ENCODE measurements around the gene NME1. TPM values are rescaled to one million over a fixed set of nuclear protein-coding genes. Genes with fewer than 3 reads are reported as not detected.
"Not testable (repeated sequence)": the region's sequence is repeated elsewhere in the genome, so short reads cannot be mapped to it uniquely, and the experiment has no call there.

NME1 gene
- total RNA-seq, 1 donor from 2014 or later: 153 TPM

DNA sequence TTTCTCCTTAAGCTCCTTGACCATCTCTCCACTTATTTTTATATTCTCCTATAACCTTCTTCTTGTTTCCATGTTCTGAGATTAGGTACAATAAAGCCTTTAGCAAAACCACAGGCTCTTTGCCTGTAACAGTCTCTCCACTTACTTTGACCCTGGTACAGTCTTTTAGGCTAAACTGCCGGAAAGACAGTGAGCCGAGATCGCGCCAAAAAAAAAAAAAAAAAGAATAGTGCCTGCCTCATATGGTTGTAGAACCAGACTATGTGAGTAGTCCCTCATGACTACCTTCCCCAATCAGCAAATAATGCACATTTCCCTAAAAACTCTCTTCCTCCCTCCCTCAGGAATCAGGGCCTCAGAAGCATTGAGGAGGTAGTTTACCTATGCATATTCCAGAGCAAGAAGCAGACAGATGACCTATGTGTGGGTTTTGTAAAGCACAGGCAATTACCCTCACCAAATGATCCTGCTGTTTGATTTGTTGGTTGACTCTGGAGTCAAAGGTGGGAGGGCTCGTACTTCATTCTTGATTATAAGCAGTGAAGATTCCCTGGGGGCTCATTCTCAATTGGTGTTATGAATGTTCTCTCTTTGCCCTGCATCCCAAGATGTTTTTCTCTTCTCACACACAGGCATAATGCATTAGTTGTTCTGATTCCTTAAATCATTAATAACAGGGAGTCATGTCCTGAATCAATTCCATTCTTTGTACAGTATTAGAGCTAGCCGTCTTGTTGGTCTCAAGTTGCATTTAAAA, 8.9 kb upstream of the NME1 start:
- intact Hi-C loops (cut with micrococcal nuclease): no loop called here

DNA sequence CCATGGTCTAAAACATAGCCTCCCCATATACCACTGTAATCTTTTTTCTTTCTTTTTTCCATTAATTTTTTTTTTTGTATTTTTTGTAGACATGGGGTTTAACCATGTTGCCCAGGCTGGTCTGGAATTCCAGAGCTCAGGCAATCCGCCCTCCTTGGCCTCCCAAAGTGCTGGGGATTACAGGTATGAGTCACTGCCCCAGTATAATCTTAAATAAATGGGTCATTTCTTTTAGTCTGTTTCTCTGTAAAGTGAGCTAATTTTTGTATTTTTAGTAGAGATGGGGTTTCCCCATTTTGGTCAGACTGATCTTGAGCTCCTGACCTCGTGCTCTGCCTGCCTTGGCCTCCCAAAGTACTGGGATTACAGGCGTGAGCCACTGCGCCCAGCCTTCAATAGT, 5.7 kb upstream of the NME1 start:
- intact Hi-C loops (cut with micrococcal nuclease): no loop called here

DNA sequence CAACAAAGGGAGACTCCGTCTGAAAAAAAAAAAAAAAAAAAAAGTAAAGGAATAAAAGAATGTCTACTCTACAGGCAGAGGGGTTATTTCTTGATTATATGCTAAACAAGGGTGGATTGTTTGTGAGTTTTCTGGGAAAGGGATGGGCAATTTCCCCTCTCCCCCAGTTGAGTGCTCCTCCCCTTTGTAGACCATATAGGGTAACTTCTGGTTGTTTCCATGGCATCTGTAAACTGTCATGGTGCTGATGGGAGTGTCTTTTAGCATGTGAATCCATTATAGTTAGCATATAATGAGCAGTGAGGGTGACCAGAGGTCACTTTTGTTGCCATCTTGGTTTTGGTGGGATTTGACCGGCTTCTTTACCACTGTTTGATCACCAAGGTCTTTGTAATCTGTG, 4.2 kb upstream of the NME1 start:
- intact Hi-C loops (cut with micrococcal nuclease): no loop called here

DNA sequence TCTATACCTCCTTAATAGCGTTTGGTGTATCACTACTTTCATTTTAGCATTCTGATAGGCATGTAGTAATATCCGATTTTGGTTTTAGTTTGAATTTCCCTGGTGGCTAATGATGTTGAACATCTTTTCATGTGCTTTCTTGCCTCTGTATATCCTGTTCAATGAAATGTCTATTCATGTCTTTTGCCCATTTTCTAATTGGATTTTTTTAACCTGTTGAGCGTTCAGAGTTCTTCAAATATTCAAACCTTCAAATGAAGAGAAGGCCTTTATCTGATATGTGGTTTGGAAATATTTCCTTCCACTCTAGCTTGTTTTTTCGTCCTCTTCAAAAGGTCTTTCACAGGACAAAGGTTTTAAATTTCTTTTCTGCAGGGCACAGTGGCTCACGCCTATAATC, 2.4 kb upstream of the NME1 start:
- intact Hi-C loops (cut with micrococcal nuclease): no loop called here

DNA sequence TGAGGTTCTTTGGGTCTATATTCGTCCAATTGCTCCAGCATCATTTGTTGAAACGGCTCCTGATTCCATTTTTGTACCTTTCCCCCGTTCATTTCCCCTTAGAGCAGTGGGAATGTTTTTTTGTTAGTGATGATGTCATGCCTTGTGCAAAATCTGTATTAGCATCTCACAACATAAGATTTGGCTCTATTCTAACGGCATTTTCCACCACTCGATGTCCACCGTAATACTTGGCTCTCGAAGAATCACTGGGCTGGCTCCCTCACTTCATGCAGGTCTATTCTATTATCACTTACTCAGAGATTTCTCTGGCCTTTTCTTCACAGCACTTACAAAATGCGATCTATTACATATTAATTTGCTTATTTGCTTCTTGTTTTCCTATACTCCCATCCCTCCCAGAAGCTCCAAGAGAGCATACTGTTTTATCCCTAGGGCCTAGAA, 571 bp upstream of the NME1 start:
- intact Hi-C loops (cut with micrococcal nuclease): loop anchor here (1.0 to 2.0 kb wide), 14 partner anchors 14 to 605 kb away; partner anchors contain the start of genes MBTD1, NME2, SPATA20 and TOB1

DNA sequence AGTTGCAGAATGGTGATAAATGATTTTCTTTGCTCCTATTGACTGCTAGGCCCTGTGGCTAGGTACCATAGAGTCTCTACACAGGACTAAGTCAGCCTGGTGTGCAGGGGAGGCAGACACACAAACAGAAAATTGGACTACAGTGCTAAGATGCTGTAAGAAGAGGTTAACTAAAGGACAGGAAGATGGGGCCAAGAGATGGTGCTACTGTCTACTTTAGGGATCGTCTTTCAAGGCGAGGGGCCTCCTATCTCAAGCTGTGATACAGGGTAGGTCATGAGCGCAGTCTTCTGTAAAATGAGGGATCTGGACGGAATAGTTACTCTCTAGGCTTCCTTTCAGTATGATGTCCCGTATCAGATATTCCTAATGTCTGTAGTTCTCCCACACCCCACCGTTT, 817 bp downstream of the NME1 start:
- intact Hi-C loops (cut with micrococcal nuclease): no loop called here

DNA sequence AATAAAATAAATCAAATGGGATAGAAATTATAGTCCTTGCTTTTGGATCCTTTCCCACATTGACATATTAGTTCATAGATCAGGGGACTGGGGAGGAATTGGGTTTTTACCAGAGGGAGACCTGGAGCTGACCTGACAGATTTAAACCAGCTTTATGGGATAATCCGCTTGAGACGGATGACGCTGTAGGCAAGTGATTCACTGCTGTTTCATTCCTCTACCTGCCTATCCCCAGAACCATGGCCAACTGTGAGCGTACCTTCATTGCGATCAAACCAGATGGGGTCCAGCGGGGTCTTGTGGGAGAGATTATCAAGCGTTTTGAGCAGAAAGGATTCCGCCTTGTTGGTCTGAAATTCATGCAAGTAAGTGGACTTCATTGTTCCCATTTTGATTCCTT, 2.1 kb downstream of the NME1 start:
- intact Hi-C loops (cut with micrococcal nuclease): no loop called here

DNA sequence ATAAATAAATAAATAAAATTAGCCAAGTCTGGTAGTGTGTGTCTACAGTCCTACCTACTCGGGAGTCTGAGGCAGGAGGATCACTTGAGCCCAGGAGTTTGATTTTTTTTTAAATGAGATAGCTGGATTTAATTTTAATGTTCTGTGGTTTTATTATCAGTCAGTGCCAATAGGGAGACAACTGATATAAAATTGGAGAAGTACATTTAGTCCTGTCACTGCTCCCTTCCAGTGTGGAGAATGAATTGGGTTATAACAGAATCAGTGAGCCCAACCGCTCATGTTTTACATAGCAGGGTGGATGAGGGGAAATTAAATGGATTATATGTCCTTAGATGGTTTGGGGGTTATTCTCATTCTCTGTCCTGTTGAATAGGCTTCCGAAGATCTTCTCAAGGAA, 6.2 kb downstream of the NME1 start:
- intact Hi-C loops (cut with micrococcal nuclease): no loop called here

DNA sequence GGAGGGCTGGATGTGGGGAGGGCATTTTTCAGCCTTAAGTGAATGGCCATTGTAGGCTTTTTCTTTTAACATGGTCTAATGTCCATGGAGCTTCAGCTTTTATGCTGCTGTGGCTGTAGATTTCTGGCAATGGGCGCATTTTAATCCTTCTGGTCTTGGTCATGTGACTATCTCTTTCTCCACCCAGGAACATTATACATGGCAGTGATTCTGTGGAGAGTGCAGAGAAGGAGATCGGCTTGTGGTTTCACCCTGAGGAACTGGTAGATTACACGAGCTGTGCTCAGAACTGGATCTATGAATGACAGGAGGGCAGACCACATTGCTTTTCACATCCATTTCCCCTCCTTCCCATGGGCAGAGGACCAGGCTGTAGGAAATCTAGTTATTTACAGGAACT, 8.2 kb downstream of the NME1 start:
- intact Hi-C loops (cut with micrococcal nuclease): no loop called here

DNA sequence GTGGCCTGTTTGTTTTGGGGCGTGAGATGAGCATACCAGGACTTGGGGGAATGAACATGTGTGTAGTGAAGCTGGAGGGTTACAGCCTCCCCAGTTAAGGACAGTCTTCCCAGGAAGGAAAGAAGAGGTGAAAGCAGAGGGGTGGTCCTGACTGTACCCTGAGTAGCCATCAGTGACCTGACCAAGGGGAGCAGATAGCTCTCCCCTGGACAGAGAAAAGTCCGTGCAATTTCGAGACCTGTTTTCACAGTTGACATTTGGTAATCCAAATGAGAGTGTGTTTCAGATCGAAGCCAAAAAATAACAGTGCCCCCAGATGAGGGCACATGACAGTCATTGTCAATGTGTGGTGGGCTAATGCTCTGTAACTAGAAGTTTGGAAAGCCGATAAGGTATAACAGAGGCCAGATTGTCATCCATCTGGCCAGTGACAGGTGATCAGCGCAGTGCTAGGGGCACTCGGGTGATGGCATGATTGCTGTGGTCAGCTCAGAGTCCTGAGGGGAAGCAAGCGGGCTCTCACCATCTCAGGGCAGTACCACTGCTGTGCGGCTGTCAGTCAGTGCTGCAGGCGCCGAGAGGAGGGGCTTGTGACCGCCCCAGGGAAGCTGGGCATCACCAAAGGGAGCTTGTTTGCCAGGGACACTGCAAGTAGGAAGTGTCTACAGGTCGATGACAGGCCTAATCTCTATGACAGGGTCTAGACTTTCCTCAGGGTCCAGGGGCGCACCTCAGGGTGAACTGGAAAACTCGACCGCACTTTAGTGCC, 11.7 kb downstream of the NME1 start:
- intact Hi-C loops (cut with micrococcal nuclease): loop anchor here (5.0 kb wide), 1 partner anchor 298 kb away; the partner anchor contains the start of gene TOB1

DNA sequence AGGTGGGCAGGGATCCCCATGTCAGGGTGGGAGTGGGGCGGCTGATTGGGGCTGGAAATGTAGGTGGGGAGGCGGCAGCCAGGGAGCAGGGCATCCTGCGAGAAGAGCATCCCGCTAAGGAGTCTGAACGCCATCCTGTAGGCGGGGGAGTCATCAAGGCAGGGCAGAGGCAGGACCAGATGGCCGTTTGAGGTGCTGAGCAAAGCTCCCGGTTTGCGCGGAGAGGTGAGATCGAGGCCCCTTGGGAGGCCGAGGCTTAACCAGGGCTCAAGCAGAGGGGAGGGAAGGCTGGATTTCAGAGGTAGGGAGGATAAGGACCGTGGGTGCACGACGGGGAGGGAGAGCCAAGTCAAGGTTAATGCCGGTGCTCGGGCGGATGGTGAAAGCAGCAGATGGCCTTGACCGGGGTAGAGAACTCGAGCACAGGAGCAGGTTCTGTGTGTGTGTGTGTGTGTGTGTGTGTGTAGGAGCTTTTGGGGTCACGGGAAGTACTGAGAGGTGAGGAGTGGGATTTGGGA, 12.4 kb downstream of the NME1 start:
- intact Hi-C loops (cut with micrococcal nuclease): loop anchor here (1.0 to 5.0 kb wide), 5 partner anchors 12 to 298 kb away; partner anchors contain the start of genes MBTD1, NME1, TOB1 and UTP18

DNA sequence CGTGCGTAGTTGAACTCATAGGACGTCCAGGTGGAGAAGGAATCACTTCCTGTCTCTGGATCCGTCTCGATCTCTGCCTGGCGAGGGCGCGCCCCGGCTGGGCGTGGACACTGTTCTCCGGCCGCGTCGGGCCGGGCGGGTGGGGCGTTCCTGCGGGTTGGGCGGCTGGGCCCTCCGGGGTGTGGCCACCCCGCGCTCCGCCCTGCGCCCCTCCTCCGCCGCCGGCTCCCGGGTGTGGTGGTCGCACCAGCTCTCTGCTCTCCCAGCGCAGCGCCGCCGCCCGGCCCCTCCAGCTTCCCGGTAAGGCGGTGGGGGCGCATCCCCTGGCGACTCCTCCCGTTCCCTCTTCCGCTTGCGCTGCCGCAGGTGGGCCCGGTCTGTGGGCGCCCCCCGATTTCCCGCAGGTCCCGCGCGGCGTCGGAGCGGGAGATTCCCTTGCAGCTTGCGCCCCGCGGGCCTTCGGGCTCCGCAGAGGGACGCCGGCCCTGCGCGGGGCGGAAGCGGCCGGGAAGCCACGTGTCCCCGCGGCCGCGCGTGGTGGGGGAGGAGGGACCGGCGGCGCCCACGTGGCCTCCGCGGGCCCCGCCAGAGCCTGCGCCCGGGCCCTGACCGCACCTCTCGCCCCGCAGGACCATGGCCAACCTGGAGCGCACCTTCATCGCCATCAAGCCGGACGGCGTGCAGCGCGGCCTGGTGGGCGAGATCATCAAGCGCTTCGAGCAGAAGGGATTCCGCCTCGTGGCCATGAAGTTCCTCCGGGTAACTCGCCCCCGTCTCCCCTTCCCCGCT, 13.0 kb downstream of the NME1 start, which contains the start of gene NME2:
Gene NME2 (plus strand): TSS at position 214 of the 789 bp plus-strand sequence. CDS start 420 bp downstream, at position 634.
- intact Hi-C loops (cut with micrococcal nuclease): loop anchor here (1.0 to 5.0 kb wide), 5 partner anchors 13 to 299 kb away; partner anchors contain the start of genes MBTD1, NME1, TOB1 and UTP18

DNA sequence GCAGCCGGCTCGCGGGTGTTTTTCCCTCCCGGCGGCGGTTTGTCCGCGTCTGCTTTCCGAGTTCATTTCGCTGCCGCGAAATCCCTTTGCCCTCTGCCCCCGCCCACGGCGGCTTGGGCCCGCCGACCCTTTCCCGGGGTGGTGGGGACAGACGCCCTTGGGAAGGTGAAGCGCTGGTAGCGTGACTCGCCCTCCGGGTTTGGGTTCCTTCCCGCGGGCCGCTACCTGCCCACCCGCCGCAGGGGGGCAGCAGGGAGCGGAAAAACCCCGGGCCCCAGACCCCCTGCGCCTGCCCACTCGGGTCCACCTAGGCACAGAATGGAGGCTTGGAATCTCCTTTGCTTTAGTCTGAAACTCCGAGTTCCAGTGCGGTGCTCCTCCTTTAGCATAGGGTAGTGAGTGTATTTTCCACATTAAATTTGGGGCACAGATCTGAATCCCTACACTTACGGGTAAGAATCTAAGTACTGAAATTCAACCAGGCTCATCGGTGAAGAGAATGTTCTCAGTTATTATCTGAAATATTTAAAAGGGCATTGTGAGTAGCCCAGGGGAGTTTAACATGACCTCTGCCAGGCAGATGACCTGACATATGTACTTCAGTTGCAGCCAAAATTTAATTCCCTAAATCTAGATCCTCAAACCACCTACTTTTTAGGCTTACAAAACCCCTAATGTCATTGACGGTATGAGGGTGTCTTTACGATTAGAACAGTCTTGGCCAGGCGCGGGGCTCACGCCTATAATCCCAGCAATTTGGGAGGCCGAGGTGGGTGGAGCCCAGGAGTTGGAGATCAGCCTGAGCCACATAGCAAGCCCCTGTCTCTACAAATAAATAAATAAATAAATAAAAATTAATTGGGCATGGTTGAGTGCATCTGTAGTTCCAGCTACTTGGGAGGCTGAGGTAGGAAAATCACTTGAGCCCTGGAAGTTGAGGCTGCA, 13.9 kb downstream of the NME1 start:
- intact Hi-C loops (cut with micrococcal nuclease): loop anchor here (1.0 to 5.0 kb wide), 5 partner anchors 14 to 300 kb away; partner anchors contain the start of genes MBTD1, NME1, TOB1 and UTP18

DNA sequence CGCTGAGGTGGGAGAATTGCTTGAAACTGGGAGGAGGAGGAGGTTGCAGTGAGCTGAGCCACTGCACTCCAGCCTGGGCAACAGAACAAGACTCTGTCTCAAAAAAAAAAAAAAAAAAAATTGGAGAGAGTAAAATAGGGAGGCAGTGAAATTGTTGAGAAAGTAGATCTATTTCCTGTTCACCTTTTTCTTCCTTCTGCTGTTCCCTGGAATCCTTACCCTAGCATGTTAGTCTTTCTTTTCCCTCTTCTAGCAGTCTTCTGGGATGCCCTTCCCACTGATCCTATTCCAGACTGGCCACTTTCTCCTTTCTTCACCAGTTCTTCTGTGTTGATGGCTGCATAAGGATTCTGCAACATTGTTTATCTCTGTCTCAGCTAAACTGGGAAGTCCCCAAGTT, 16.0 kb downstream of the NME1 start:
- intact Hi-C loops (cut with micrococcal nuclease): loop anchor here (5.0 kb wide), 1 partner anchor 302 kb away; the partner anchor contains the start of gene TOB1

DNA sequence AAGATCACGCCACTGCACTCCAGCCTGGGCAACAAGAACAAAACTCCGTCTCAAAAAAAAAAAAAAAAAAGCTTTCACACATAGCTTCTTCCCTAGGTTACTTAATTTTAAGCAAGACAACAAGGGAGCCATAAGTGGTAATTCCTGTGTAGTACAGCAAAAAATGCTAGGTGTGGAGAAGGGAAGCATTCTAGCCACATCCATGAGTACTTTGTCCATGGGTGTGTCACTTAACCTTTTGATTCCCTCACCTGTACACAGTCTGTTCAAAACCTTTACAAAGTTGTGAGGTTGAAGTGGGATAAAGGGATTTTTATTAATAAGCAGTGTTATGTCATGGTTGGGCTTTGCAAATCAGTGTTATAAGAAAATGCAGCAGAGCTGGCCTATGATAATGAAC, 17.4 kb downstream of the NME1 start:
- intact Hi-C loops (cut with micrococcal nuclease): no loop called here

DNA sequence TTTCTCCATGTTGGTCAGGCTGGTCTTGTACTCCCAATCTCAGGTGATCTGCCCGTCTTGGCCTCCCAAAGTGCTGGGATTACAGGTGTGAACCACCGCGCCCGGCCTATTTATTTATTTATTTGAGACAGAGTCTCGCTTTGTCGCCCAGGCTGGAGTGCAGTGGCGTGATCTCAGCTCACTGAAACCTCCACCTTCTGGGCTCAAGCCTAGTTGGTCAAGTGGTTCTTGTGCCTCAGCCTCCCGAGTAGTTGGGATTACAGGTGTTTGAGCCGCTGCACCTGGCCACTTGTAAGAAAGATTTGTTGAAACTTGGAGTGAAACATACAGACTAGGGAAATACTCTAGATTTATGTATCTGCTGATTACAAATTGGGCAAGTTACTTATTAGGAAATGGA, 18.7 kb downstream of the NME1 start:
- intact Hi-C loops (cut with micrococcal nuclease): not testable (repeated sequence)

DNA sequence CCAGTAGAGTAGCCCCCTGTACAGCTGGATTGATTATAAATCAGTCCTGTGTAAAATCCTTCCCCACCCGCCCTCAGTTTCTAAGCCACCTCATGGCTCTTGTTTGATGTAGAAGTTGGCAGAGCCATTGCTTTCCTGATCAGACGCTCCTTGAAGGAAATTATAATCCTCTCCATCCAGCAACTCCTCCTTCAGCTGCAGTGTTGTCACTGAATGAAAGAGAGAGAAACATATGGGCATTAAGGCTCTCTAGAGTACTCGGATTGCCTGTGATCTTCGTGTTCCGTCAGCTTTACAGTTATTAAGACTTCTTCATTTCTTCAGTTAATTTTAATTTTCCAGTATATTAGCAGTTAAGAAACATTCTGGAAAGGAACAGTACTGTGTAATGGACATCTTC, 27.1 kb downstream of the NME1 start:
- intact Hi-C loops (cut with micrococcal nuclease): no loop called here

DNA sequence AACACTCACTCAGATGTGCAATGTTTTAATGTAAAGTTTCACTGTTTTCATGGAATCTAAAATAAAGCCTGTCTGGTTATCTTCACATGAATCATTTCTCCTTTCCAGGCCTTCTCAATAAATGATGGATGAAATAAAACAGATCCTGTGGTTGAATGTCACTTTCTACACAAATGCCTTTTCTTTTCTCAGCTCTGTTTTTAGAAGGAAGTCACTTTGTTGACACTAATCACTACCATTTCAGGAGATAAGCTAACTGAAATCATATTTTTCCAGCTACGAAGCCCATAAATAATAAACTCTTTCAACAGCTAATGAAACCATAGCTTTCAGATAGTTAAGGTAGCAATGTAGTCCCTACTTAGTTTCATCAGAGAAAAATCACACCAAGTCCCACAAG, 30.8 kb downstream of the NME1 start:
- intact Hi-C loops (cut with micrococcal nuclease): no loop called here

DNA sequence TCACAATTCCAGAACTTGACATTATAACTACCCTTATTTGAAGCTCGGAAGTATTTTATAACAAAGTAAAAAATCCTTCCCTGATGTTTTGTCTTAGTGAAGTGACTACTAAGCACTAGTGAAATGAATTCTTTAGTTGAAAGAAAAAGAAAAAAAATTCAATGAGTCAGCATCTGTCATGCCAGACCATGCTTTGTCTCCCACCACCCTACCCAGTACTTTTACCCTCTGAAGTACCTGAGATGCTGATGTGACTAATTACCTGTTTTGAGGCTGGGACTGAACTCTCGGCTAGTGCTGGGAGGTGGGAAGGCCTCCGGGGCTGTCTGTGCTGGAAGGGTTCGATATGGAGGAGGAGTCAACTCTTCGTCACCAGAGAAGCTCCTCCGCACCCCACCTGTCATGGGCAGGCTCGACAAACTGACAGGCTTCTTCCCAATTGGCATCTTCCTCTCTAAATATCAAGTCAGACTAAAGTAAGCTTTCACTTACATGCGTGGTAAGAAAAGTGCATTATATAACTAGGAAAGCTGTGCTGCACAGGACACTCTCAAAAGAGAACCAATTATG, 32.5 kb downstream of the NME1 start:
- intact Hi-C loops (cut with micrococcal nuclease): no loop called here

All from T-helper 1 cell treated with Interleukin-12 subunit alpha and Interleukin-12 subunit beta and Interleukin-4 antibody, amounts not matched to agents 30 ng/mL and 1 ng/mL, for 36 hours (primary cell).